ENCODE results near the gene ITPR1.
"Not testable (repeated sequence)": the region's sequence is repeated elsewhere in the genome, so short reads cannot be mapped to it uniquely, and the experiment has no call there.

Gene ITPR1

DNA sequence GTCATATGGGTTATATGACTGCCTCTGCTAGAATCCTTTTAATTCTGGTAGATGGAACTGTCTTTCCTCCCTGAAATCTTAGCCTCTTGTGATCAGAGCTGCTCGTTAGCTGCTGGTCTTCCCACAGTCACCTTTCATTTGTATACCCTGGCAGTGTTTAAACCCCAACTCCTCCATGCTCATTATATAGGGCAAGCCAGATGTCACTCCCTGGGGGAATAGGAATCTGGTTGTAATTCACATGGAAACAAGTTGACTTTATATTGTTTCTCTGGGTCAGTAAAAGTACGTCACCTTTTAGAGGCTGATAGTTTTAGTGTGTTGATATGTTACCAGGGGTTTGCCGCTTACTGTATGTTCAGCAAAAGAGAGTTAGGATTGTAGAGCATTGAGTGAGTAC, 103.5 kb downstream of the ITPR1 start:
- DNase-seq (ENCODE audit: low read depth in 3 of 3): no peak

DNA sequence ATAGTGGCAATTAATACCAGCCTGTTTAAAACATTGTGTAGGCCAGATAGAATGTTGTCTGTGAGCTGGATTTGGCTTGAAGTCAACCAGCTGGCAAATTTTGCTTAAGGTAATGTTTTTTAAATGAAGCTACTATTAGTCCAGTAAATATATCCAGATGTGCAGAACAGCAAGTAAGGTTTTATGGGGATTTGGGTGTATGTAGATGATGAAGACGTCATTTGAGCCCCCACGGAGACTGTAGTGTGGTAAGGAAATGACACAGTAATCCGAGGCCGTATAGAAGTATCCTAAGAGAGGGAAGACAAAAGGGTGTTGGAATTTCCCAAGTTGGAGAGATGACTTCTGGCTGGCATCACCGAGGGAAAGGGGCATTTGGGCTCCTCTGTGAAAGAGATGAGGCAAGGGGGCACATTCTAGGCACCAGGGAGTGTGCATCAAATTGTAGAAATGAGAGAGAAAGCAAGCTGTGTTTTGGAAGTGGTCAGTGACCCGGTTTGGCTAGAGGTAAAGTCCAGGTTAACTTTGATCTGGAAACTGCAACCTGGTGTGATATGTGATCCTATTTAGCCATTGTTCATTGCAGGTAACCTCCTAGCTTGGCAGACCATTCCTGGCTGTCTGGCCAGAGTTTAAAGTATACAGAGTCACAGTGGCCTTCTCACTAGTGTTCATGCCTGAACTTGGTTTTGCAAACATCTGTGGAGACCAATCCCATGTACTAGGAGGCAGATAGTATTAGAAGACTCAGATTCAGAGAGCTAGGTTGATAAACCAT, 104.2 kb downstream of the ITPR1 start:
- no peak for DNase-seq (ENCODE audit: low read depth in 3 of 3)

DNA sequence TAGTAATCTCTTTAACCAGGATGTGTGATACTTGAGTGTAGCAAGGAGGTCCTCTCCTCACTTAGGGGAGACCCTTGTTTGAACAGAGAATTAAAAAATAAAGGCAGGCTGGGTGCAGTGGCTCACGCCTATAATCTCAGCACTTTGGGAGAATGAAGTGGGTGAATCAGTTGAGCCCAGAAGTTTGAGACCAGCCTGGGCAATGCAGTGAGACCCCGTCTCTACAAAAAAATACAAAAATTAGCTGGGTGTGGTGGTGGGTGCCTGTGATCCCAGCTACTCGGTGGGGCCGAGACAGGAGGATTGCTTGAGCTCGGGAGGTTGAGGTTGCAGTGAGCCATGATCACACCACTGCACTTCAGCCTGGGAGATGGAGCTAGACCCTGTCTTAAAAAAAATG, 105.1 kb downstream of the ITPR1 start:
- not testable (repeated sequence) for DNase-seq (ENCODE audit: low read depth in 3 of 3)

DNA sequence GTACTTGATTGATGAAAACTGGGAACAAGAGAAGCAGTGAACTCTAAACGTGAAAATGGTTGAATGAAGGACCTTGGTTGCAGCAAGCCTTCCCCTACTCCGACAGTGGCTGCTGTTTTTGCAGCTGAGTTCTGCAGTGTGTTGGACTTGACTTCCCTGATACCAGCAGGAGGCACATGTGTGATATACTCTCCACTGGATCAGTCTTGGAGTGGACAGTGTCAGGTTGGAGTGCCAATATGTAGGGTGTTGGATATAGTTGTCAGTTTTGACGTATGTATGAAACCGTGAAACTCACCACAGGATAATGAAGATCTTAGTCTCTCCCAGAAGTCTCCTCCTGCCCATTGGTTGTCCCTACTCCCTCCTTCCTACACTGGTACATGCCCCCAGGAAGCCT, 106.5 kb downstream of the ITPR1 start:
- no peak for DNase-seq (ENCODE audit: low read depth in 3 of 3)

DNA sequence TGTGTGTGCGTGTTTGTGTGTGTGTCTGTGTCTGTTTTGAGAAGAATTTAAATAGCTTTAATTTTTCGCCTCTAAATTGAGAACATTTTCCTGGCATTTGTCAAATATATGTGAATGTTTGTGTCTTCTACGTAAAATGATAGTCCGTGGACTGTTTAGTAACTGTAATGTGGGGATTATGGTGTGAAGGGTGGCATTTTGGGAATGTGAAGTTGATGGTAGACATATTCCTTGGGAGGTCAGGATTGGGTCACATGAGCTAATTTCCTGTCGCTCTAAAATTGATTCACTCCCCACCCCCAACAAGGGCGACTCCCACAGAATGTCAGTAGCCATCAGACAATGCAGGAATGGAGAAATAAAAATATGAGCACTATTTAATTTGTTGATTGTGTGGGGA, 107.3 kb downstream of the ITPR1 start:
- no peak for DNase-seq (ENCODE audit: low read depth in 3 of 3)

DNA sequence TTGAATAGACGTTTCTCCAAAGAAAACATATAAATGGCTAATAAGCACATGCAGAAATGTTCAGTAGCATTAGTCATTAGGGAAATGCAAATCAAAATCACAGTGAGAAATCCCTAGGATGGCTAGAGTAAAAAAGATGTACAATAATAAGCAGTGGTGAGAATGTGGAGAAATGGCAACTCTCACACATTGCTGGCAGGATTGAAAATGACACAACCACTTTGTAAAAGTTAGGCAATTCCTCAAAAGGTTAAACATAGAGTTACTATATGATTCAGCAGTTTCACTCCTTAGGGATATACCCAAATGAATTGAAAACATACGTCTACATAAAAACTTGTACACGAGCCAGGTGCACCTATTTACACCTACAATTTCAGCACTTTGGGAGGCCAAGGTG, 108.7 kb downstream of the ITPR1 start:
- DNase-seq (ENCODE audit: low read depth in 3 of 3): no peak

DNA sequence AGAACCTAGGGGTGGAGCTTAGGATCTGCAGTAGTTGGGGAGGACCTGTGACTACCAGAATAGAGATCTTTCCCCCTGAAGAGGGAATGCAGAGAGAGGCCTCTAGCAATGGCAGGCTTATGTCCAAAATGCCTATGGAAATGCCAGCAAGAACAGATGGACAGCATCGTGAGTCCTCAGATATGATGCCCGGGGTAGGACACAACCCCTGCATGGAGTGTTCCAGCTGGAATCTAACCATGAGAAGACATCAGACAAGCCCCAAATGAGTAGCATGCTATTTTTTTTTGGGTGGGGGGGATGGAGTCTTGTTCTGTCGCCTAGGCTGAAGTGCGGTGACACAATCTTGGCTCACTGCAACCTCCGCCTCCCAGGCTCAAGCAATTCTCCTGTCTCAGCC, 111.5 kb downstream of the ITPR1 start:
- no peak for DNase-seq (ENCODE audit: low read depth in 3 of 3)

DNA sequence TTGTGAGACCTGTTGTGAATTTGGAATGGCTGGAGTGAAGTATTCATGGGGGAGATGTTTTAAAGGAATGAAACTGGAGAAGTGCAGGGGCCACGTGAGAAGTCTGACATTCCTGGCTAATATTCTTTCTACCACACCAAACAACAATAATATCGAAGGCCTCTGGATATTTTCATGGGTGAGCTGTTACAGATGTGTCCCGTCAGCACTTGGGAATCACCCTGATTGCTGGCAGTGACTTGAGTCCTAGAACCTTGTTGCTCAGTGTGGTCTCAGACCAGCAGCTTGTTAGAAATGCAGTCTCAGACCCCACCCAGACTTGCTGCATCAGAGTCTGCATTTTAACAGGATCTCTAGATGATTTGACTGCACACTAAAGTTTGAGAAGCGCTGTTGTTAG, 113.8 kb downstream of the ITPR1 start:
- no peak for DNase-seq (ENCODE audit: low read depth in 3 of 3)

DNA sequence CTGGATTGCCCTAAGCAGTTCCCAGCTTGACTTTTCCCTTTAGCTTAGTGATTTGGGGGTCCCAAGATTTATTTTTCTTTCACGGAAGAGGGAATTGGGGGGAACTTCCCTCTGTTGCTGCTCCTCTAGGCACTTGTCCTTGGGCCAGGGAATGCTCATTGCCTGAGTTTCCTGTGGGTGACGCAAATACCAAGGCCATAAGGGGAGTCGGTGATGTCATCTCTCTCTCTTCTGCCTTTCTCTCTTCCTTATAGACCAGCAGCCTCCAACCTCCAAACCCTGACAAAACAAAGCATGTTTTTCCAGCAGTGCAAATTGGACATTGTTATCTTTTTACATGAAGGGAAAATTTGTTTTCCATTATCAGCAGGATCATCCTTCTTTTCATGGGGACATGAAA, 120.2 kb downstream of the ITPR1 start:
- DNase-seq (ENCODE audit: low read depth in 3 of 3): no peak

DNA sequence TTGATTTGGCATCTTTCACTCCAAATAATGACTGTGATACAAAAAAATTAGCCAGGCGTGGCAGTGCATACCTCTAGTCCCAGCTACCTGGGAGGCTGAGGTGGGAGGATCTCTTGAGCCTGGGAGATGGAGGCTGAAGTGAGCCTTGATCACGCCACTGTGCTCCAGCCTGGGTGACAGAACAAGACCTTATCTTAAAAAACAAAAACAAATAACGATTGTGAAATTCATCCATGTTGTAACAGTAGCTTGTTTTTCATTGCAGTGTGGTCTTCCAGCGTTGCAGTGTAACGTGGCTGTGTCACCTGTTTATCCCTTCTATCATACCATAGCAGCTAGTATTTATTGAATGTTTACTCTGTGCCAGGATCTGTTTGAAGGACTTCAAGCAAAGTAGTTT, 120.9 kb downstream of the ITPR1 start:
- no peak for DNase-seq (ENCODE audit: low read depth in 3 of 3)

DNA sequence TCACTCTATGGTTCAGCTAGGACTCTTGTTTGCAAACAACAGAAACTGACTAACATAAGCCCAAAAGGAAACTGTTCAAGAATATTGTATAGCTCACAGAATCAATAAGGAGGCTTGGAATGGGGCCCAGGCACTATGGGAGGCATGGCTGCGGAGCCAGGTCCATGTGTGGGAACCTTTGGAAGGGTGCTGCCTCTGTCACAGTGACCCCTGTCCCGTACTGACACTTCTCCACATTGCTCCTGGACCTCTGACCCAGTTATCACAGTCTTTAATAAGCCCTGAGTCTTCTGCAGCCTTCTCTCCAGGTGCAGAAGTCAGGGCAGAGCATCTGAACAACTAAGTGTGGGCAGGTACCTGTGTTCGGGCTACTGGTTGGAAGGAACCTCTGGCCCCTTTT, 121.8 kb downstream of the ITPR1 start:
- DNase-seq (ENCODE audit: low read depth in 3 of 3): no peak

DNA sequence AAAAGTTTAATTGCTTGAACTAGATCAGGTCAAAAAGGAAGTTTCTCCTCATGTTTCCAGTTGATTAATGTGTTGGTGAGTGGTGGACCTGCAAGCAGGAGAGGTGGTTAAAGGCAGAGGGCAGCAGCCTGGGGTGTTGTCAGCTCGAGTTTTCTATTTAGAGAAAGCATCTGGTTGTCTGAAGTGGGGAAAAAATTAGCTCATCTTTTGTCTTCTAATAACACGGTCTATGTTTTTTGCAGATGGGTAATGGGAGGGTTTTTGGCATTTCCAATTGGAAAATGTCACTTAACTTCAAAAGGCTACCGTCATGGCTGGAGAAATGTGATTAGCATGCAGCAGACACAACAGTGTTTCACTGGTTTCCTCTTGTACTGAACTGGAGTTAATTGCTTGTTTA, 122.6 kb downstream of the ITPR1 start:
- DNase-seq (ENCODE audit: low read depth in 3 of 3): no peak

DNA sequence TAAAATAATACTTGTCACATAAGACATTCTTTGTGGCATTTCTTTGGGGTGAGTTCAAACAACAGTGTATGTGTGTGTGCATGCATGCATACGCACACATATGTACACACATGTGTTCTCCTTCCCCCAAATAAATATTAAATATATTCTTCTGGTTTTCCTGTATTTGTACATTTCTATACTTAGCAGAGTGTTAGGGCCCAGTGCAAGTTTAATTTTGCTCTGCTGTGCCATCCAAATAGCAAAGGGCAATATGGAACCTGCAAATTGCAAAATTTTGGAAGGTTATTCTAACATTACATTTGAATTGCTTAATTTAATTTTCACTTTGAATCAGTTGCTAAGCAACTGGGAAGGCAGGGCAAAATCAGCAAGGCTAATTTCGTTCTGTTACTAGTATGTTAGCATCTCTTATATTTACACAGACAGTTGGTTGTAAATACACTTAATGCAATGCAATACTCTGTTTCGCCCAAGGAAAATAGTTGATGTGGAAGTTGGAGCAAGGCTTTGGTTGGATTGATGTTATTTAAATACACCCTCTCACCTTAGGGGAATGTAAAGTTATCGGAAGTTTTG, 130.4 kb downstream of the ITPR1 start:
- DNase-seq (ENCODE audit: low read depth in 3 of 3): no peak

DNA sequence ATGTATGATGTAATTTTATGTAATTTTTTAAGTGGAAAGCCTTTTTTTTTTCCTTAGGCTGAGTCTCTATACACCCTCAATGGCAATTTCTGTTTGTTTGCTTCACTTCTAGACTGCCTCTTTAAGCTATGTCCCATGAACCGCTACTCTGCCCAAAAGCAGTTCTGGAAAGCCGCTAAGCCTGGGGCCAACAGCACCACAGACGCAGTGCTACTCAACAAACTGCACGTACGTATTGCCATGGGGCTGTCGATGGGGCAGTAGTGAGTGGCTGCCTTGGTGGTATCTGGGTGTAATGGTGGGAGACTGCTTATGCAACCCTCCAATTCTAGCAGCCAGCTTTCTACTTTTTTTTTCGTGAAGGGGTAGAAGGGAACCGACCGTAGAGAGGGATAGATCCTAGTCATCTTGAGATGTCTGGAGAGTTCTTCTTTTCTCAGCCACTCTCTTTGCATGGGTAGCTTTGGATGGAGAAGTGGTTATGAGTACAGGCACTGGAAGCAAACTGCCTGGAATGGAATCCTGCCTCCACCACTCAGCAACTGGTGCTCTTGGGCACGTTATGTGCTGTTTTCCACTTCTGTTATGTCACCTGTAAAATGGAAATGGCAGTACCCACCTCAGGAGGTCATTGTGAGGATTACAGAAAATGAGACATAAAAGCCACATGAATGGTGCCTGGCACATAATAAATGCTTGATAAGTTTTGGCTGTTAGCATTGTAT, 134.7 kb downstream of the ITPR1 start:
- no peak for DNase-seq (ENCODE audit: low read depth in 3 of 3)

DNA sequence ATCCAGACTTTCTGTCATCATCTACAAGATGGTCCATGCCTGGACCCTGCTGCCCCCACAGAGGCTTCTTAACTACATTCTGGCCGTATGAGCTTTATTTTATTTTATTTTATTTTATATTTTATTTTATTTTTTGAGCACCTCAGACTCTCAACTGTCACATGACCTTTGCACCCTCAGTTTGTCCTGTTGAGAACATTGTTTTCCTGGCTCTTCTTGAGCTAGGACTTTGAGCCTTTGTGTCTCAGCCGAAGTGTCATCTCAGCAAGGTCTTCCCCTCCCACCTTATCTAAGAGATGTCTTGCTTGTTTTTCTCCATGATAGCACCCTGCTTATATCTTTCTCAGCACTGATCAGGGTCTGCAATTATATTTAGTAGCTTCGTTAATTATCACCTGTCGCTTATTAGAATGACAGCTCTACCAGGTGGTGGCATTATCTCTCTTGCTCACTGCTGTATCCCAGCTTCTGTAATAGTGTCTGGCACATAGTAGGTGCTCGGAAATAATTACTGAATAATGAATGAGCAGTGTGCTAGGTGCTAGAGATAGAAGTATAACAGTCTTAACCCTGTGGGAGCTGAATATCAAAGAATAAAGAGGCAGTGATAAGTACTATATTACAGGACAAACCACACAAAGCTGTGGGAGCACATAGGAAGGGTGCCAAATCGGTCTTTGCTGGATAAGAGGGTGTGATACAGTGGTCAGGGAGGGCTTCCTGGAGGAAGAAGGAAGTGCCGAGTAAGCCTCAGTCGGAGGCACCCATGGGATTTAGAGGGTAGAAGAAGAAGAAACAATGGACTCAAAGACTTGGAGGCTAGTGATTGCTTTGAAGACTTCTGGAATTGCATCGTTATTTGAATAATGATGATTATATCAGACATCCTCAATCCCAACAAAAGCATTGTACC, 136.2 kb downstream of the ITPR1 start:
- DNase-seq (ENCODE audit: low read depth in 3 of 3): no peak

DNA sequence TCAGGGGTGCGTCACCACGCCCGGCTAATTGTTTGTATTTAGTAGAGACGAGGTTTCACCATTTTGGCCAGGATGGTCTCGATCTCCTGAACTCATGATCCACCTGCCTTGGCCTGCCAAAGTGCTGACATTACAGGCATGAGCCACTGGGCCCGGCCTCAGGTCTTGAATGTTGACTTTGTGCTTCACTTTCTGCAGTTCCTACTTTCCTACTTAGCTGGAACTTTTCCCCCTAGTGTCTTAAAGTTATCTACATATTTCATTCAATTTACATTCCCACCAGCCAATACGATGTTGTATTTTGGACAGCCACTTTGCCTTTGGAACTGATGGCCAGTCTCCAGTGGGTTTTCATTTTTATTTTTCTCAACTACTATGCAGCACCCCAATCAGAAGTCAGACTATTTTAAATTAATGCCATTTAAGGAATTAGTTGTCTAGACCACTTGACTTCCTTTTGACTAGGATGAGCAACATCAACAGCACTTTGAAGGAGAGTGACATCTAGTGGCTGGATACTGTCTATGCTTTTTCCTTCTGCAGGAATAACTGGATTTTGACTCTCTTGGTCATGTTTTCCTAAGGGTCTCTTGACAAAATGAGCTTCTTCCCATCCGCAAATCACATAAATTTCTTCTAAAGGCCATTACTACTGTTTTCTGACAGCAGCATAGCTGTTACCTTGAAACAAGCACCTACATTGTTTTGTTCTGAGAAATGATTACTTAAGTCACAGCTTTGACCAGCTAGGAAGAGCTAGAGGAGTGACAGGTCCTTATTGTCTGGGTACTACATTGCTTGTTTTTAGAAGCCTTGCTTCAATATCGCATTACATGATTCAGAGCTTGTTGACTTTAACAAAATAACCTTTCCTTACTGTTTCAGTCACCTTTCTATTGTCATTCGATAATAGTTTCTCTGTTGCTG, 140.2 kb downstream of the ITPR1 start:
- no peak for DNase-seq (ENCODE audit: low read depth in 3 of 3)

DNA sequence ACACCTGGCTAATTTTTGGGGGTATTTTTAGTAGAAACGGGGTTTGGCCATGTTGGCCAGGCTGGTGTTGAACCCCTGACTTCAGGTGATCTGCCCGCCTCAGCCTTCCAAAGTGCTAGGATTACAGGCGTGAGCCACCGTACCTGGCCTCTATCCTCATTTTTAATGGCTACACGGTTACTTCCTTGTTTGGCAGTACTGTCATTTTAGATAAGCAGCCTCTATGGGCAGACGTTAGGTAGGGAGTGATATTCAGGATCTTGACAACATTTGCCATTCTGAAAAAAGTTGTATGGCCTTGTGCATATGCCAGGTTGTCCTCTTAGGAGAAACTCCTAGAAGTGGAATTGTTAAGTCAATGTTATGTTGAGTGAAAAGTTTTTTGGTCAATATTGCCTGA, 141.7 kb downstream of the ITPR1 start:
- no peak for DNase-seq (ENCODE audit: low read depth in 3 of 3)

DNA sequence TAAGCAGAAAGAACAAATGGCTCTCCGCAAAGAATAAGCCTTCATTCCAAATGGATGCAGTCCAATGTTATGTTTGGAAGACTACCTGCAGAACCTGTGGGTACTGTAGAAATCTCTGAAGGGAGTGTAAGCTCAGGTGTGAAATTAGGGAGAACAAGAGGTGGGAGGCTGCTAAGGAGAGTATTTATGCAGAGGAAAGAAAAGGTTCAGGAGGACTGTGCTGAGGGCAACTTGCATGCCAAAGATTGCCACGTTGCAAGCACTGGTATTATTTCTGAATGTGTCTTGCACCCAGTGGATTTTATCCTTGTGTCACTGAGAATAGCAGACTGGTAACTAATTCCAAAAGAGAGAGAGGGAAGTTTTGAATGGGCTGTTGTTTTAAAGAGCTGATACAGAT, 144.1 kb downstream of the ITPR1 start:
- no peak for DNase-seq (ENCODE audit: low read depth in 3 of 3)

DNA sequence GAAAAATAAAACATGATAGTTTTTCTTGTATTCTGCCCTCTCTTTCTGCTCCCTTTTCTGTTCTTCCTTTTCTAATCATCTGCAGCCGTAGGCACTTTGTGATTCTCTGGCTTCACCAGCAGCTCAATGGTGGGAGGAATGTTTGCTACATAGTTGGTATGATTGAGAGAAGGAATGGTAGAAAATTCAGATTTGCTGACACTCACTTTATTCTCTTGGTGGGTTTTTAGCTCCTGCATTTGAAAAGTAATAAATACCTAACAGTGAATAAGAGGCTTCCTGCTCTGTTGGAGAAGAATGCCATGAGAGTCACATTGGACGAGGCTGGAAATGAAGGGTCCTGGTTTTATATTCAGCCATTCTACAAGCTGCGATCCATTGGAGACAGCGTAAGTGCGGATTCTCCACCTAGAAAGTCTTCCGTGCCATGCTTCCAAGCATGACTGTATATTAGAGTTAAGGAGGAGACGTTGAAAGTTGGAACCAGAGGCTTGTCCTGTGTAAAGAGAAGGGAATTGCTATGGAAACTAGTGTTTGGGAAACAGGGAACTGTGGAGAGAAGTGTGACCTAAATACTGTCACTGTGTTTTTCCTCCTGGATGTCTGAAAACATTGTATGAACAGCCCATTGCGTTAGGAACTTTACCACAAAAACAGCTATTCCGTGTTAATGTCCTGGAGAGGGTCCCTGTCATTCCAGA, 148.9 kb downstream of the ITPR1 start:
- no peak for DNase-seq (ENCODE audit: low read depth in 3 of 3)

DNA sequence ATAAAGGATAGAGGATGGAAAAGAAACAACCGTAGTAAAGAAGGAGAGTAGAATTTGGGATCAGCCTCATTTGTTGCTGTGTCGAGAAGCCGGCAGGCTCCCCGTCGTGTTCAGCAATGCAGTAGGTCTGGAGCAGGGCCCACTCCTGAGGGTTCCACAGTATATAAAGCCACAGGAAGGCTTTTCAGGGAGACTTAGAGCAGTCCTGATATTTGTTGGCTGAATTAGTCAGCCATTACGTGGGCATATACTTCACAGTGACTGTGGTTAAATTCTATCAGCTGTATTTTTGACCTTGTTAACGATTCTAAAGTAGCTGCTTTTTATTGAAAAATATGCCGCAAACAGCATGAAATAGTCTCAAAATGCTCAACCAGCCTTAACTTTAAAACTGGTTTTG, 149.5 kb downstream of the ITPR1 start:
- no peak for DNase-seq (ENCODE audit: low read depth in 3 of 3)
